ENCODE measurements around the gene PDCD11. TPM values are rescaled to one million over a fixed set of nuclear protein-coding genes. Genes with fewer than 3 reads are reported as not detected.

PDCD11 gene
- total and polyA plus RNA-seq, 4 donors = 8.3 to 20.9 (median 9.8) TPM

DNA sequence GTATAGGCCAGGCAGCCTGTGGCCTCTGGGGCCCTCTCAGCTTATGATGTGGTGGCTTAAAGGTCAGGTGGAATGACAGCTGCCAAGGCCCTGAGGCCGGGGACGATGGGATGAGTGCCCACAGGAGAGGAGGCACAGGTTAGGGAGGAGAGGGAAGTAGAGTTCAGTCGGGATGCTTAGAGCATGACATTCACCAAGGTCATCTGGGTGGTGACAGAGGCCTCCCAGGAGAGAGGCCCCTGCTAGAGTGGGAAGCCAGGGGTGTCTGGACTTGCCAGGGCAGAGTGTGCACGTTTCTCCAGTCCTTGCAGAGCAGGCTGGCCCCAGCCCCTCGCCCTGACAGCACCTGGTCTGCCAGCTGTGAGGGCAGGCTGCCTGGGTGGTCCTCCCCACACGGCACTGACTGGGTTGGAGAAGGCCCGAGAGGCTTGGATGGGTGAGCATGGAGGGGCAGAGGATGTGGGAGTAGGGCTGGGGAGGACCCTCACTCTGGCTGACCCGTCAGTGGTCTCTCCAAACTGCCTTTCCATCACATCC lies 60.8 kb downstream of the PDCD11 start (continued):
- TF ChIP-seq NR2F2 (IDR thresholded peaks at IDR 0.05) (no peak), GABPA (IDR thresholded peaks at IDR 0.05 in 1 of 2, conservative IDR thresholded peaks at IDR 0.05 in 1 of 2) (no peak), RAD21 (IDR thresholded peaks at IDR 0.05) (no peak), HNF4A (conservative IDR thresholded peaks at IDR 0.05) (no peak), SP1 (IDR thresholded peaks at IDR 0.05) (no peak), HNF4G (IDR thresholded peaks at IDR 0.05) (no peak), YY1 (IDR thresholded peaks at IDR 0.05) (no peak), FOXA2 (IDR thresholded peaks at IDR 0.05) (no peak)

DNA sequence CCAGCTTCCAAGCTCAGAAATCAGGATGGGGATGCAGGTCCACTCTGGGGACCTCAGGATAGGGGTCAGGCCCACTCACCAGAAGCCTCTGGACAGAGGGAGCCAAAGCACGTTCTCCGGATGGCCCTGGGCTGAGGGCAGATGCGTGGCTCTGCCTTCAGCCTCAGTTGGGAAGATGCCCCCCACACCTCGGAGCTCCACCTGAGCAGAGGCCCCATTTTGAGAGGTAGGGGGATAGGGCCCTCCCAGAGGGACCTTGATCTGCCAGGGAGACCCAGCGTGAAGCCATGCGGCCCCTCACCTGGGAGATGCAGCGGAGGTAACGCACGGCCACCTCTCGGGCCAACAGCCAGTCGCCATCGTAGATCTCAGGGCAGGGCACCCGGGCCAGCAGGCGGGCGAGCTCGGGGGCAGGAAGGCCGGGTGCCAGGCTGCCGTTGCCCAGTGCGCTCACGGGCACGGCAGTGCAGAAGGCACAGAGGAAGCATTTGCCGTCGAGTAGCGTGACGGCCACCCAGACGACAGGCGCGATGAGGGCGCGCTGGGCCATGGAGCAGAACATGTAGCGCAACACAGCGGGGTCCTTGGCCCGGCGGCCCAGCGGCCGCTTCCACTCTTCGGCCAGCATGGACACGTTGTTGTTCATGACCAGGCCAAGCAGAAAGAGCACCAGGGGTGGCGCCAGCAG lies 61.6 kb downstream of the PDCD11 start:
- WGBS = 96% methylated on average over 39 of the region's 39 CpGs
- Histone ChIP-seq H3K36me3 (ENCODE audit: control insufficient read depth in 4 of 4, insufficient read depth in 3 of 4, low read depth in 1 of 4, low read length in 3 of 4) (no peaks in the 10 kb centered on the region), H3K27me3 (ENCODE audit: control insufficient read depth in 4 of 4, insufficient read depth in 4 of 4, low read length in 3 of 4) (no peaks in the 10 kb centered on the region), H3K9me3 (ENCODE audit: control insufficient read depth in 4 of 4, low read length in 3 of 4) (no peaks in the 10 kb centered on the region), H3K4me1 (ENCODE audit: control insufficient read depth in 4 of 4, insufficient read depth in 4 of 4, low read length in 3 of 4) (no peaks in the 10 kb centered on the region), H3K9ac (ENCODE audit: low read depth in 1 of 2, low read length in 2 of 2) (no peak overlapping the region), H3K4me3 (ENCODE audit: low read depth in 1 of 3, low read length in 3 of 3) (no peak overlapping the region), H3K27ac (ENCODE audit: low read depth in 1 of 2, low read length in 2 of 2) (no peak overlapping the region)
- no peak for DNase-seq (ENCODE audit: low spot score)
- TF ChIP-seq FOXA1 (IDR thresholded peaks at IDR 0.05) (no peak), TAF1 (conservative IDR thresholded peaks at IDR 0.05) (no peak), EGR1 (IDR thresholded peaks at IDR 0.05; ENCODE audit: low read depth in 2 of 2) (no peak), FOXA2 (IDR thresholded peaks at IDR 0.05) (no peak), GABPA (IDR thresholded peaks at IDR 0.05 in 1 of 2, conservative IDR thresholded peaks at IDR 0.05 in 1 of 2) (no peak), NR2F2 (IDR thresholded peaks at IDR 0.05) (no peak), SP1 (IDR thresholded peaks at IDR 0.05) (no peak), RXRA (IDR thresholded peaks at IDR 0.05) (no peak), RAD21 (IDR thresholded peaks at IDR 0.05) (no peak), HNF4G (IDR thresholded peaks at IDR 0.05) (no peak)
- TF ChIP-seq, protein P1, sequence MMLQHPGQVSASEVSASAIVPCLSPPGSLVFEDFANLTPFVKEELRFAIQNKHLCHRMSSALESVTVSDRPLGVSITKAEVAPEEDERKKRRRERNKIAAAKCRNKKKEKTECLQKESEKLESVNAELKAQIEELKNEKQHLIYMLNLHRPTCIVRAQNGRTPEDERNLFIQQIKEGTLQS (IDR thresholded peaks at IDR 0.05) = no peak
- TF ChIP-seq, protein P2, sequence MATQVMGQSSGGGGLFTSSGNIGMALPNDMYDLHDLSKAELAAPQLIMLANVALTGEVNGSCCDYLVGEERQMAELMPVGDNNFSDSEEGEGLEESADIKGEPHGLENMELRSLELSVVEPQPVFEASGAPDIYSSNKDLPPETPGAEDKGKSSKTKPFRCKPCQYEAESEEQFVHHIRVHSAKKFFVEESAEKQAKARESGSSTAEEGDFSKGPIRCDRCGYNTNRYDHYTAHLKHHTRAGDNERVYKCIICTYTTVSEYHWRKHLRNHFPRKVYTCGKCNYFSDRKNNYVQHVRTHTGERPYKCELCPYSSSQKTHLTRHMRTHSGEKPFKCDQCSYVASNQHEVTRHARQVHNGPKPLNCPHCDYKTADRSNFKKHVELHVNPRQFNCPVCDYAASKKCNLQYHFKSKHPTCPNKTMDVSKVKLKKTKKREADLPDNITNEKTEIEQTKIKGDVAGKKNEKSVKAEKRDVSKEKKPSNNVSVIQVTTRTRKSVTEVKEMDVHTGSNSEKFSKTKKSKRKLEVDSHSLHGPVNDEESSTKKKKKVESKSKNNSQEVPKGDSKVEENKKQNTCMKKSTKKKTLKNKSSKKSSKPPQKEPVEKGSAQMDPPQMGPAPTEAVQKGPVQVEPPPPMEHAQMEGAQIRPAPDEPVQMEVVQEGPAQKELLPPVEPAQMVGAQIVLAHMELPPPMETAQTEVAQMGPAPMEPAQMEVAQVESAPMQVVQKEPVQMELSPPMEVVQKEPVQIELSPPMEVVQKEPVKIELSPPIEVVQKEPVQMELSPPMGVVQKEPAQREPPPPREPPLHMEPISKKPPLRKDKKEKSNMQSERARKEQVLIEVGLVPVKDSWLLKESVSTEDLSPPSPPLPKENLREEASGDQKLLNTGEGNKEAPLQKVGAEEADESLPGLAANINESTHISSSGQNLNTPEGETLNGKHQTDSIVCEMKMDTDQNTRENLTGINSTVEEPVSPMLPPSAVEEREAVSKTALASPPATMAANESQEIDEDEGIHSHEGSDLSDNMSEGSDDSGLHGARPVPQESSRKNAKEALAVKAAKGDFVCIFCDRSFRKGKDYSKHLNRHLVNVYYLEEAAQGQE (IDR thresholded peaks at IDR 0.05) = no peak

DNA sequence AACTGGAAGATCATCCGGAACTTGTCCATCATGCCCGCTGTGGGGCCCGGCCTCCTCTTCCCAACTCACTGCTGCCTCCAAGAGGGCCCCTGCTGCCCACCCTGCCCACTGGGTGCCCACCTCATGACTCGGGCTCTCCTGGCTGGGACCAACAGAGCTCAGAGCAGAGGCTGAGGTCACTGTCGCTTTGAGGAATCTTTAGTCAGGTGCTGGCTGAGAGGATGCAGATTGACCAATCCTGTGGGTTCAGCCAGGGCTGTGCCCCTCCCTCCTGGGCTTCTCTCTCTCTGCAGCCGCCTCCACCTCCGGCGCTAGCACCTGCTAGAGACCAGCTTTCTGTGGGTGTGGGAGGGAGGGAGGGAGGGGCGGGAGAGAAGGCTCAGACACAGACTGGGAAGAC lies 62.3 kb downstream of the PDCD11 start, which contains the start of gene CALHM1:
Gene CALHM1 (minus strand): TSS at position 181 of the 400 bp plus-strand sequence. CDS start 149 bp downstream, at position 32.
- H3K4me3 ChIP-seq (ENCODE audit: low read depth in 1 of 3, low read length in 3 of 3) = no peak within 1 kb of the TSS
- H3K36me3 ChIP-seq (ENCODE audit: control insufficient read depth in 4 of 4, insufficient read depth in 3 of 4, low read depth in 1 of 4, low read length in 3 of 4) = no peaks in the 10 kb centered on the region
- DNase-seq (ENCODE audit: low spot score) = no peak
- H3K4me1 ChIP-seq (ENCODE audit: control insufficient read depth in 4 of 4, insufficient read depth in 4 of 4, low read length in 3 of 4) = no peaks in the 10 kb centered on the region
- no peak within 1 kb of the TSS for H3K27ac ChIP-seq (ENCODE audit: low read depth in 1 of 2, low read length in 2 of 2)
- 71% methylated on average over 9 of the region's 9 CpGs for WGBS
- H3K9ac ChIP-seq (ENCODE audit: low read depth in 1 of 2, low read length in 2 of 2) = no peak within 1 kb of the TSS
- H3K27me3 ChIP-seq (ENCODE audit: control insufficient read depth in 4 of 4, insufficient read depth in 4 of 4, low read length in 3 of 4) = no peaks in the 10 kb centered on the region
- no peaks in the 10 kb centered on the region for H3K9me3 ChIP-seq (ENCODE audit: control insufficient read depth in 4 of 4, low read length in 3 of 4)
- TF ChIP-seq HNF4A (conservative IDR thresholded peaks at IDR 0.05) = no peak
- TF ChIP-seq RXRA (IDR thresholded peaks at IDR 0.05) = no peak
- TF ChIP-seq, protein P3, sequence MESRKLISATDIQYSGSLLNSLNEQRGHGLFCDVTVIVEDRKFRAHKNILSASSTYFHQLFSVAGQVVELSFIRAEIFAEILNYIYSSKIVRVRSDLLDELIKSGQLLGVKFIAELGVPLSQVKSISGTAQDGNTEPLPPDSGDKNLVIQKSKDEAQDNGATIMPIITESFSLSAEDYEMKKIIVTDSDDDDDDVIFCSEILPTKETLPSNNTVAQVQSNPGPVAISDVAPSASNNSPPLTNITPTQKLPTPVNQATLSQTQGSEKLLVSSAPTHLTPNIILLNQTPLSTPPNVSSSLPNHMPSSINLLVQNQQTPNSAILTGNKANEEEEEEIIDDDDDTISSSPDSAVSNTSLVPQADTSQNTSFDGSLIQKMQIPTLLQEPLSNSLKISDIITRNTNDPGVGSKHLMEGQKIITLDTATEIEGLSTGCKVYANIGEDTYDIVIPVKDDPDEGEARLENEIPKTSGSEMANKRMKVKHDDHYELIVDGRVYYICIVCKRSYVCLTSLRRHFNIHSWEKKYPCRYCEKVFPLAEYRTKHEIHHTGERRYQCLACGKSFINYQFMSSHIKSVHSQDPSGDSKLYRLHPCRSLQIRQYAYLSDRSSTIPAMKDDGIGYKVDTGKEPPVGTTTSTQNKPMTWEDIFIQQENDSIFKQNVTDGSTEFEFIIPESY (IDR thresholded peaks at IDR 0.05) = no peak

Data from liver (tissue), 9 donors.